Activated CD8-positive, alpha-beta memory T cell treated with anti-CD3 and anti-CD28 coated beads, Interleukin-2, amount 50 U/mL, for 24 hours (primary cell): ENCODE measurements around the gene SLC25A15.
"Not testable (repeated sequence)": the region's sequence is repeated elsewhere in the genome, so short reads cannot be mapped to it uniquely, and the experiment has no call there.

Source experiments
- DNase-seq: peaks from one replicate; pipeline ENCODE4 v3.0.0-alpha.2; 2020; ENCODE audit errors: extremely low read depth

SLC25A15 gene

GRCh38 chr13:40813667-40814454, 24.4 kb downstream of the SLC25A15 start:
- DNase-seq: no peak

GRCh38 chr13:40814803-40815202, 25.4 kb downstream of the SLC25A15 start:
- DNase-seq: no peak

GRCh38 chr13:40818926-40819325, 29.5 kb downstream of the SLC25A15 start:
- DNase-seq: no peak

GRCh38 chr13:40819797-40820315, 30.4 kb downstream of the SLC25A15 start:
- no peak for DNase-seq

GRCh38 chr13:40839725-40840124, 50.3 kb downstream of the SLC25A15 start:
- not testable (repeated sequence) for DNase-seq

- DNase-seq: not testable (repeated sequence)
Measured at GRCh38 chr13:40840955-40841354, 51.5 kb downstream of the SLC25A15 start.
